SK-N-SH (cell line): ENCODE measurements around the gene KCNA1. TPM values are rescaled to one million over a fixed set of nuclear protein-coding genes. Genes with fewer than 3 reads are reported as not detected.
A peak's percentile ranks its signal among the peaks of the same experiment; 100 is the strongest.

Source experiments
- CTCF ChIA-PET: fragments of 300-600, 350-600 bp; formaldehyde crosslinking; extraction: SDS; loops from one replicate; lab custom pipeline; 2021; lab: Yijun Ruan, JAX
- POLR2A ChIA-PET: fragments of 350-600 bp; sonication (Branson Sonifier 250); formaldehyde crosslinking; extraction: SDS; loops from one replicate; lab custom pipeline; 2020; ENCODE audit warnings: antibody characterized with exemption, inconsistent platforms; lab: Yijun Ruan, JAX
- DNase-seq: peaks from one replicate; pipeline ENCODE4 v3.0.0; 2012
- H2AFZ ChIP-seq: fragments of 200-600 bp; sonication (generic); 2 replicates; pipeline ENCODE4 v1.8.1; 2016; ENCODE audit warnings: antibody characterized with exemption, mild to moderate bottlenecking, low read depth
- H3F3A ChIP-seq: fragments of 200-600 bp; sonication (generic); replicated peaks from 2 replicates; pipeline ENCODE3; 2016; ENCODE audit warnings: antibody characterized with exemption, mild to moderate bottlenecking; ENCODE audit not compliant: insufficient read depth
- H3K27ac ChIP-seq, 2 experiments: fragments of 200-500 bp in 1 of 2; fragments of 200-600 bp in 1 of 2; sonication (Bioruptor generic) in 1 of 2; sonication (generic), shearing (Covaris generic) in 1 of 2; 2 replicates each; pipeline versions ENCODE4 v1.5.1 to v1.6.1; 2014 to 2016; ENCODE audit warnings: low read depth in 2 of 2, inconsistent platforms in 1 of 2, low read length in 1 of 2, mild to moderate bottlenecking in 1 of 2, mixed read lengths in 1 of 2
- H3K27me3 ChIP-seq: fragments of 200-600 bp; sonication (generic), shearing (Covaris generic); 2 replicates; pipeline ENCODE4 v1.6.1; 2016; ENCODE audit warnings: mixed run types; ENCODE audit not compliant: insufficient read depth
- H3K36me3 ChIP-seq, 2 experiments: fragments of 200-500 bp in 1 of 2; fragments of 200-600 bp in 1 of 2; sonication (Bioruptor generic) in 1 of 2; sonication (generic) in 1 of 2; replicated peaks in 1 of 2; 2 replicates each; pipeline versions ENCODE3 to v1.5.1; 2014 to 2016; ENCODE audit warnings: low read length in 1 of 2, mild to moderate bottlenecking in 1 of 2; ENCODE audit not compliant: insufficient read depth in 2 of 2, control insufficient read depth in 1 of 2
- H3K4me1 ChIP-seq, 2 experiments: fragments of 200-500 bp in 1 of 2; fragments of 200-600 bp in 1 of 2; sonication (Bioruptor generic) in 1 of 2; sonication (generic), shearing (Covaris generic) in 1 of 2; 2 replicates each; pipeline versions ENCODE4 v1.5.1 to v1.6.1; 2014 to 2016; ENCODE audit warnings: low read depth in 1 of 2, low read length in 1 of 2, mixed run types in 1 of 2; ENCODE audit not compliant: insufficient read depth in 2 of 2, control insufficient read depth in 1 of 2
- H3K4me2 ChIP-seq: fragments of 200-600 bp; sonication (generic), shearing (Covaris generic); 2 replicates; pipeline ENCODE4 v1.6.1; 2017; ENCODE audit warnings: mixed run types
- H3K4me3 ChIP-seq, 2 experiments: fragments of 200-500 bp in 1 of 2; fragments of 200-600 bp in 1 of 2; sonication (Bioruptor generic) in 1 of 2; sonication (generic), shearing (Covaris generic) in 1 of 2; 2 replicates each; pipeline versions ENCODE4 v1.5.1 to v1.8.1; 2014 to 2016; ENCODE audit warnings: low read depth in 2 of 2, inconsistent platforms in 1 of 2, low read length in 1 of 2, mild to moderate bottlenecking in 1 of 2, mixed read lengths in 1 of 2, moderate library complexity in 1 of 2
- H3K79me2 ChIP-seq: fragments of 200-600 bp; sonication (generic); 2 replicates; pipeline ENCODE4 v1.8.1; 2017; ENCODE audit warnings: mild to moderate bottlenecking; ENCODE audit not compliant: insufficient read depth
- H3K9ac ChIP-seq: fragments of 200-600 bp; sonication (generic); 2 replicates; pipeline ENCODE4 v1.6.1; 2017; ENCODE audit warnings: mixed run types
- H3K9me2 ChIP-seq: fragments of 200-600 bp; sonication (generic); 2 replicates; pipeline ENCODE4 v1.6.1; 2017; ENCODE audit warnings: mixed run types
- H3K9me3 ChIP-seq: fragments of 200-600 bp; sonication (generic); 2 replicates; pipeline ENCODE4 v1.6.1; 2017; ENCODE audit warnings: mixed run types, mild to moderate bottlenecking, moderate library complexity
- H4K20me1 ChIP-seq: fragments of 200-600 bp; sonication (generic); 2 replicates; pipeline ENCODE4 v1.6.1; 2017; ENCODE audit warnings: mild to moderate bottlenecking, mixed run types; ENCODE audit not compliant: insufficient read depth
- FOXM1 ChIP-seq: IDR thresholded peaks from 2 replicates; pipeline ENCODE4 v1.4.0; 2012; ENCODE audit warnings: low read depth, mild to moderate bottlenecking
- NRF1 ChIP-seq: IDR thresholded peaks from 2 replicates; pipeline ENCODE4 v1.6.1; 2012; ENCODE audit warnings: low read depth, mild to moderate bottlenecking, low read length
- POLR2AphosphoS5 ChIP-seq: IDR thresholded peaks from 2 replicates; pipeline ENCODE4 v1.6.1; 2012; ENCODE audit warnings: low read depth, low read length
- RAD21 ChIP-seq: IDR thresholded peaks from 2 replicates; pipeline ENCODE4 v1.6.1; 2012; ENCODE audit warnings: mild to moderate bottlenecking, low read length
- YY1 ChIP-seq: IDR thresholded peaks from 2 replicates; pipeline ENCODE4 v1.4.0; 2012; ENCODE audit warnings: low read depth, mild to moderate bottlenecking
- WGBS: methylation state at CpG from one replicate; pipeline ENCODE4 v1.1.6; 2017; ENCODE audit warnings: low lambda C conversion rate; 5-methylcytosine and 5-hydroxymethylcytosine counted together
- polyA plus RNA-seq, 3 experiments: library from polyadenylated mRNA; depleted of rRNA; stranded (reverse); fragments of >200 nt; gene quantifications; 2 replicates each; pipeline ENCODE4 v1.2.3, GENCODE V29; 2012
- TF ChIP-seq, protein P1 (sequence below): IDR thresholded peaks from 2 replicates; pipeline ENCODE4; 2012
- TF ChIP-seq, protein P2 (sequence below): IDR thresholded peaks from 2 replicates; pipeline ENCODE4 v1.4.0; 2012; ENCODE audit warnings: low read depth
- TF ChIP-seq, protein P3 (sequence below): fragments of 150-350 bp; IDR thresholded peaks from 2 replicates; pipeline ENCODE4 v1.6.1; 2017; ENCODE audit warnings: antibody characterized with exemption, low read length, low read depth, borderline replicate concordance
- TF ChIP-seq, protein P4 (sequence below): IDR thresholded peaks from 2 replicates; pipeline ENCODE4 v1.6.1; 2012; ENCODE audit warnings: mild to moderate bottlenecking, low read depth, low read length, moderate library complexity
- TF ChIP-seq, protein P5 (sequence below): fragments of 200-600 bp; sonication (generic); IDR thresholded peaks from 2 replicates; pipeline ENCODE4 v1.6.1; 2017; ENCODE audit warnings: antibody characterized with exemption, mild to moderate bottlenecking, moderate library complexity

The KCNA1 gene
- polyA plus RNA-seq, 1 of the 3 experiments (the other 2 are of a cell fraction), result not detected

DNA sequence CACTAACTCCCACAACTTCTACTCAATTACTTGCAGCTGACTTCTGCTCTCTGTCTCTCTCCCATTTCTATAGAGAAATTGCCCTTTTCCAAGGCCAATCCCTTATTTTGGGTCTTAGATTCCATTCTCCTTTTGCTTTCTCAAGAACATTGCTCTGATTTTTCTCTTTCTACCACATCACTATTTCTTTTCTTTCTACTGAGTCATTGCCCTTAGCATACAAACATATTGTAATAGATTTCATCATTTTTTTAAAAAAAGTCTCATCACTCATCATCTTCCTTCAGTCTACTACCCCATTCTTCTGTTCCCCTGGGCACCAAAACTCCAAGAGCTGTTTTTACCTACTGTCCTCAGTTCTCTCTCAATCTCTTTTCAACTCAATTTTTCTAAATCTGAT lies 4.4 kb upstream of the KCNA1 start:
- Histone ChIP-seq H3K4me3 (no peak overlapping the region), H3K4me1 (no peaks in the 10 kb centered on the region), H2AFZ (no peak overlapping the region), H3F3A (no peaks in the 10 kb centered on the region), H3K9me2 (no peaks in the 10 kb centered on the region), H3K36me3 (no peaks in the 10 kb centered on the region), H3K79me2 (no peaks in the 10 kb centered on the region), H3K9ac (no peak overlapping the region), H3K9me3 (no peaks in the 10 kb centered on the region), H3K27me3 (peaks cover 58% of the 10 kb centered on the region), H3K27ac (no peak overlapping the region), H3K4me2 (no peak overlapping the region), H4K20me1 (no peaks in the 10 kb centered on the region)
- TF ChIP-seq, protein P1, sequence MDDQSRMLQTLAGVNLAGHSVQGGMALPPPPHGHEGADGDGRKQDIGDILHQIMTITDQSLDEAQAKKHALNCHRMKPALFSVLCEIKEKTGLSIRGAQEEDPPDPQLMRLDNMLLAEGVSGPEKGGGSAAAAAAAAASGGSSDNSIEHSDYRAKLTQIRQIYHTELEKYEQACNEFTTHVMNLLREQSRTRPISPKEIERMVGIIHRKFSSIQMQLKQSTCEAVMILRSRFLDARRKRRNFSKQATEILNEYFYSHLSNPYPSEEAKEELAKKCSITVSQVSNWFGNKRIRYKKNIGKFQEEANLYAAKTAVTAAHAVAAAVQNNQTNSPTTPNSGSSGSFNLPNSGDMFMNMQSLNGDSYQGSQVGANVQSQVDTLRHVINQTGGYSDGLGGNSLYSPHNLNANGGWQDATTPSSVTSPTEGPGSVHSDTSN, result no peak
- TF ChIP-seq, protein P2, sequence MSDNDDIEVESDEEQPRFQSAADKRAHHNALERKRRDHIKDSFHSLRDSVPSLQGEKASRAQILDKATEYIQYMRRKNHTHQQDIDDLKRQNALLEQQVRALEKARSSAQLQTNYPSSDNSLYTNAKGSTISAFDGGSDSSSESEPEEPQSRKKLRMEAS, result no peak
- TF ChIP-seq NRF1 (no peak), YY1 (no peak), POLR2AphosphoS5 (no peak), FOXM1 (no peak), RAD21 (no peak)
- TF ChIP-seq, protein P3, sequence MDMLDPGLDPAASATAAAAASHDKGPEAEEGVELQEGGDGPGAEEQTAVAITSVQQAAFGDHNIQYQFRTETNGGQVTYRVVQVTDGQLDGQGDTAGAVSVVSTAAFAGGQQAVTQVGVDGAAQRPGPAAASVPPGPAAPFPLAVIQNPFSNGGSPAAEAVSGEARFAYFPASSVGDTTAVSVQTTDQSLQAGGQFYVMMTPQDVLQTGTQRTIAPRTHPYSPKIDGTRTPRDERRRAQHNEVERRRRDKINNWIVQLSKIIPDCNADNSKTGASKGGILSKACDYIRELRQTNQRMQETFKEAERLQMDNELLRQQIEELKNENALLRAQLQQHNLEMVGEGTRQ, result no peak
- TF ChIP-seq, protein P4, sequence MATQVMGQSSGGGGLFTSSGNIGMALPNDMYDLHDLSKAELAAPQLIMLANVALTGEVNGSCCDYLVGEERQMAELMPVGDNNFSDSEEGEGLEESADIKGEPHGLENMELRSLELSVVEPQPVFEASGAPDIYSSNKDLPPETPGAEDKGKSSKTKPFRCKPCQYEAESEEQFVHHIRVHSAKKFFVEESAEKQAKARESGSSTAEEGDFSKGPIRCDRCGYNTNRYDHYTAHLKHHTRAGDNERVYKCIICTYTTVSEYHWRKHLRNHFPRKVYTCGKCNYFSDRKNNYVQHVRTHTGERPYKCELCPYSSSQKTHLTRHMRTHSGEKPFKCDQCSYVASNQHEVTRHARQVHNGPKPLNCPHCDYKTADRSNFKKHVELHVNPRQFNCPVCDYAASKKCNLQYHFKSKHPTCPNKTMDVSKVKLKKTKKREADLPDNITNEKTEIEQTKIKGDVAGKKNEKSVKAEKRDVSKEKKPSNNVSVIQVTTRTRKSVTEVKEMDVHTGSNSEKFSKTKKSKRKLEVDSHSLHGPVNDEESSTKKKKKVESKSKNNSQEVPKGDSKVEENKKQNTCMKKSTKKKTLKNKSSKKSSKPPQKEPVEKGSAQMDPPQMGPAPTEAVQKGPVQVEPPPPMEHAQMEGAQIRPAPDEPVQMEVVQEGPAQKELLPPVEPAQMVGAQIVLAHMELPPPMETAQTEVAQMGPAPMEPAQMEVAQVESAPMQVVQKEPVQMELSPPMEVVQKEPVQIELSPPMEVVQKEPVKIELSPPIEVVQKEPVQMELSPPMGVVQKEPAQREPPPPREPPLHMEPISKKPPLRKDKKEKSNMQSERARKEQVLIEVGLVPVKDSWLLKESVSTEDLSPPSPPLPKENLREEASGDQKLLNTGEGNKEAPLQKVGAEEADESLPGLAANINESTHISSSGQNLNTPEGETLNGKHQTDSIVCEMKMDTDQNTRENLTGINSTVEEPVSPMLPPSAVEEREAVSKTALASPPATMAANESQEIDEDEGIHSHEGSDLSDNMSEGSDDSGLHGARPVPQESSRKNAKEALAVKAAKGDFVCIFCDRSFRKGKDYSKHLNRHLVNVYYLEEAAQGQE, result no peak
- POLR2A ChIA-PET, result no interaction called here
- CTCF ChIA-PET, result no interaction called here
- no peak for DNase-seq

DNA sequence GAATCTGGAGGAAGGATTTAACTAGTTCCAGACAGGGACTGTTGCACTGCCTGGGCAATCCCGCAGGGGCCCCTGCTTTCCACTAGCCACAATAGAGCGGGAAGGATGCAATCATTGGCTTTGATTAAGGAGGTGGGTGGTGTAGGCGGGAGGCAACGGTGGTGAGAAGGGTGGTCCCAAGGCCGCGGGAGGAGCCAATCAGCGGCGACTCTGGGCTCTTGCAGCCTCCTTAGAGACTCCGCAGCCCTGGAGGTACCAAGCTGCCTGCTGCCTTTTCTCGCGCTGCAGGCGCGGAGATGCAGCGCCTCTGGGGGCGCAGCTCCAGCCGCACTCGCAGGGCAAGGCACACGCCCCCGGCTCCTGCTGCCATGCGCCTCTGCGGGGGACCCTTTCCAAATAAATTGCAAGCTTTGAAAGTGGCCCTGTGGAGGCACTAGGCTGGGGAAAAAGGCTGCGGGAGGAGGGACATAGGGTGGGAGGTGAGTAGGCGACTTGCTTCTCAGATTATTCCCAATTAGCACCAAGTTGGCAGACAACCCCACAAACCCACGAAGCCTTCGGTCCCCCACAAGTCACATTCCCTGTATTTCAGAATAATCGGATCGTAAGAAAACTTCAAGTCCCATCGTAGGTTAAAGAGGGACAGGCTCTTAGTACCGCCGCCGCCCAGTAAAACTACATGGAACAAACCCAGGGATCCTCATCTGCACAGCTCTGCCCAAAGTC lies 858 bp upstream of the KCNA1 start:
- no peaks in the 10 kb centered on the region for H3K4me1 ChIP-seq
- 5% methylated on average over 22 of the region's 31 CpGs for WGBS
- H3K9me2 ChIP-seq, result no peaks in the 10 kb centered on the region
- CTCF ChIA-PET, result interaction anchor here (0.9 kb wide), 1 partner anchor 53 kb away, joined by 3 read pairs; no protein-coding TSS in a partner anchor
- no peaks in the 10 kb centered on the region for H3K9me3 ChIP-seq
- H3K27ac ChIP-seq, result no peak overlapping the region
- POLR2A ChIA-PET, result no interaction called here
- DNase-seq, result peak; percentile 12
- H3K36me3 ChIP-seq, result no peaks in the 10 kb centered on the region
- H3F3A ChIP-seq, result no peaks in the 10 kb centered on the region
- H4K20me1 ChIP-seq, result no peaks in the 10 kb centered on the region
- TF ChIP-seq NRF1, result no peak
- TF ChIP-seq, protein P5, sequence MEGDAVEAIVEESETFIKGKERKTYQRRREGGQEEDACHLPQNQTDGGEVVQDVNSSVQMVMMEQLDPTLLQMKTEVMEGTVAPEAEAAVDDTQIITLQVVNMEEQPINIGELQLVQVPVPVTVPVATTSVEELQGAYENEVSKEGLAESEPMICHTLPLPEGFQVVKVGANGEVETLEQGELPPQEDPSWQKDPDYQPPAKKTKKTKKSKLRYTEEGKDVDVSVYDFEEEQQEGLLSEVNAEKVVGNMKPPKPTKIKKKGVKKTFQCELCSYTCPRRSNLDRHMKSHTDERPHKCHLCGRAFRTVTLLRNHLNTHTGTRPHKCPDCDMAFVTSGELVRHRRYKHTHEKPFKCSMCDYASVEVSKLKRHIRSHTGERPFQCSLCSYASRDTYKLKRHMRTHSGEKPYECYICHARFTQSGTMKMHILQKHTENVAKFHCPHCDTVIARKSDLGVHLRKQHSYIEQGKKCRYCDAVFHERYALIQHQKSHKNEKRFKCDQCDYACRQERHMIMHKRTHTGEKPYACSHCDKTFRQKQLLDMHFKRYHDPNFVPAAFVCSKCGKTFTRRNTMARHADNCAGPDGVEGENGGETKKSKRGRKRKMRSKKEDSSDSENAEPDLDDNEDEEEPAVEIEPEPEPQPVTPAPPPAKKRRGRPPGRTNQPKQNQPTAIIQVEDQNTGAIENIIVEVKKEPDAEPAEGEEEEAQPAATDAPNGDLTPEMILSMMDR, result peak; percentile 39
- H3K9ac ChIP-seq, result no peak overlapping the region
- no peak overlapping the region for H2AFZ ChIP-seq
- no peak overlapping the region for H3K4me3 ChIP-seq
- H3K27me3 ChIP-seq, result peaks cover 86% of the 10 kb centered on the region
- peak overlapping the region; percentile 55; the same call in 1 of the 2 replicates for H3K4me2 ChIP-seq
- no peaks in the 10 kb centered on the region for H3K79me2 ChIP-seq
